Mucosa of stomach (tissue), 1 donor: ENCODE results near the gene AIM2.
"Not testable (repeated sequence)": the region's sequence is repeated elsewhere in the genome, so short reads cannot be mapped to it uniquely, and the experiment has no call there.

Source experiments
- H3K27me3 ChIP-seq: one replicate; pipeline ENCODE4 v1.7.0; 2013; ENCODE audit warnings: mild to moderate bottlenecking, low read length; ENCODE audit not compliant: control insufficient read depth, insufficient read depth
- H3K36me3 ChIP-seq: one replicate; pipeline ENCODE4 v1.7.0; 2013; ENCODE audit warnings: low read length; ENCODE audit not compliant: control insufficient read depth, insufficient read depth
- H3K4me1 ChIP-seq: one replicate; pipeline ENCODE4 v1.7.0; 2013; ENCODE audit warnings: mild to moderate bottlenecking, low read length; ENCODE audit not compliant: control insufficient read depth, insufficient read depth
- H3K4me3 ChIP-seq: one replicate; pipeline ENCODE4 v1.7.0; 2013; ENCODE audit warnings: low read length
- H3K9ac ChIP-seq: one replicate; pipeline ENCODE4 v1.7.0; 2013; ENCODE audit warnings: mild to moderate bottlenecking, low read length, moderate library complexity
- H3K9me3 ChIP-seq: one replicate; pipeline ENCODE4 v1.7.0; 2013; ENCODE audit warnings: mild to moderate bottlenecking, low read length, moderate library complexity; ENCODE audit not compliant: control insufficient read depth
- donor health status: Pancreatic carcinoma.

Gene AIM2

GRCh38 chr1:159068886-159069285 lies 7.7 kb downstream of the AIM2 start:
- H3K27me3 ChIP-seq = no peaks in the 10 kb centered on the region
- no peak overlapping the region for H3K4me3 ChIP-seq
- H3K36me3 ChIP-seq = no peaks in the 10 kb centered on the region
- H3K4me1 ChIP-seq = peaks cover 8% of the 10 kb centered on the region
- no peaks in the 10 kb centered on the region for H3K9me3 ChIP-seq
- no peak overlapping the region for H3K9ac ChIP-seq

GRCh38 chr1:159067699-159068621 lies 8.6 kb downstream of the AIM2 start:
- H3K27me3 ChIP-seq = no peaks in the 10 kb centered on the region
- no peak overlapping the region for H3K9ac ChIP-seq
- peaks cover 8% of the 10 kb centered on the region for H3K4me1 ChIP-seq
- no peak overlapping the region for H3K4me3 ChIP-seq
- H3K9me3 ChIP-seq = no peaks in the 10 kb centered on the region
- no peaks in the 10 kb centered on the region for H3K36me3 ChIP-seq

- H3K4me3 ChIP-seq = no peak overlapping the region
- peaks cover 8% of the 10 kb centered on the region for H3K4me1 ChIP-seq
- H3K9me3 ChIP-seq = no peaks in the 10 kb centered on the region
- H3K27me3 ChIP-seq = no peaks in the 10 kb centered on the region
- no peak overlapping the region for H3K9ac ChIP-seq
- no peaks in the 10 kb centered on the region for H3K36me3 ChIP-seq
Observed at GRCh38 chr1:159066108-159066507, 10.5 kb downstream of the AIM2 start.

GRCh38 chr1:159065106-159065505 lies 11.5 kb downstream of the AIM2 start:
- Histone ChIP-seq H3K36me3 (no peaks in the 10 kb centered on the region), H3K27me3 (no peaks in the 10 kb centered on the region), H3K9me3 (no peaks in the 10 kb centered on the region), H3K9ac (no peak overlapping the region), H3K4me3 (no peak overlapping the region), H3K4me1 (peaks cover 8% of the 10 kb centered on the region)

GRCh38 chr1:159058751-159059150 lies 17.8 kb downstream of the AIM2 start:
- H3K9ac ChIP-seq = no peak overlapping the region
- no peaks in the 10 kb centered on the region for H3K36me3 ChIP-seq
- no peaks in the 10 kb centered on the region for H3K27me3 ChIP-seq
- no peak overlapping the region for H3K4me3 ChIP-seq
- H3K4me1 ChIP-seq = peaks cover 9% of the 10 kb centered on the region
- no peaks in the 10 kb centered on the region for H3K9me3 ChIP-seq

GRCh38 chr1:159056069-159056698 lies 20.4 kb downstream of the AIM2 start:
- Histone ChIP-seq H3K36me3 (no peaks in the 10 kb centered on the region), H3K9me3 (no peaks in the 10 kb centered on the region), H3K9ac (no peak overlapping the region), H3K4me3 (no peak overlapping the region), H3K4me1 (peaks cover 10% of the 10 kb centered on the region), H3K27me3 (no peaks in the 10 kb centered on the region)

- Histone ChIP-seq H3K4me3 (no peak overlapping the region), H3K9me3 (no peaks in the 10 kb centered on the region), H3K4me1 (peaks cover 10% of the 10 kb centered on the region), H3K27me3 (no peaks in the 10 kb centered on the region), H3K9ac (no peak overlapping the region), H3K36me3 (no peaks in the 10 kb centered on the region)
Observed at GRCh38 chr1:159055181-159055641, 21.4 kb downstream of the AIM2 start.

GRCh38 chr1:159054427-159054826 lies 22.1 kb downstream of the AIM2 start:
- Histone ChIP-seq H3K4me1 (peaks cover 10% of the 10 kb centered on the region), H3K9ac (no peak overlapping the region), H3K4me3 (no peak overlapping the region), H3K27me3 (no peaks in the 10 kb centered on the region), H3K36me3 (no peaks in the 10 kb centered on the region), H3K9me3 (no peaks in the 10 kb centered on the region)

GRCh38 chr1:159051436-159051835 lies 25.1 kb downstream of the AIM2 start:
- Histone ChIP-seq H3K36me3 (no peaks in the 10 kb centered on the region), H3K9me3 (no peaks in the 10 kb centered on the region)

GRCh38 chr1:159046486-159046885 lies 30.1 kb downstream of the AIM2 start:
- not testable (repeated sequence) for H3K4me1 ChIP-seq, H3K4me3 ChIP-seq, H3K9me3 ChIP-seq, H3K36me3 ChIP-seq, H3K9ac ChIP-seq, H3K27me3 ChIP-seq

More at GRCh38 chr1:159051436-159051835, 25.1 kb downstream of the AIM2 start:
- no peak overlapping the region for H3K4me3 ChIP-seq
- no peaks in the 10 kb centered on the region for H3K27me3 ChIP-seq
- H3K4me1 ChIP-seq = peaks cover 10% of the 10 kb centered on the region
- H3K9ac ChIP-seq = no peak overlapping the region

GRCh38 chr1:159040893-159041724 lies 35.5 kb downstream of the AIM2 start:
- Histone ChIP-seq H3K4me1 (no peaks in the 10 kb centered on the region), H3K9ac (no peak overlapping the region), H3K4me3 (no peak overlapping the region), H3K36me3 (no peaks in the 10 kb centered on the region), H3K27me3 (no peaks in the 10 kb centered on the region), H3K9me3 (no peaks in the 10 kb centered on the region)

GRCh38 chr1:159040206-159040605 lies 36.4 kb downstream of the AIM2 start:
- no peak overlapping the region for H3K4me3 ChIP-seq

More at GRCh38 chr1:159040206-159040605, 36.4 kb downstream of the AIM2 start:
- H3K27me3 ChIP-seq = no peaks in the 10 kb centered on the region
- H3K9ac ChIP-seq = no peak overlapping the region
- H3K36me3 ChIP-seq = no peaks in the 10 kb centered on the region
- no peaks in the 10 kb centered on the region for H3K4me1 ChIP-seq
- no peaks in the 10 kb centered on the region for H3K9me3 ChIP-seq
